Left renal cortex interstitium (tissue), 4 donors: ENCODE data around the gene CEP120. TPM values are rescaled to one million over a fixed set of nuclear protein-coding genes. Genes with fewer than 3 reads are reported as not detected.
"Not testable (repeated sequence)": the region's sequence is repeated elsewhere in the genome, so short reads cannot be mapped to it uniquely, and the experiment has no call there.

Experiments used
- DNase-seq, 4 donors: peaks; one replicate each; pipeline ENCODE4 v3.0.0-alpha.2; 2013; ENCODE audit warnings: low read depth in 4 of 4, low spot score in 2 of 4, missing footprints in 1 of 4
- polyA plus RNA-seq, 4 donors: library from polyadenylated mRNA; unstranded; fragments of 120-200 nt; gene quantifications; one replicate each; pipeline ENCODE4 v1.2.1, GENCODE V29; 2013; ENCODE audit not compliant: insufficient read length in 4 of 4

Gene CEP120
- polyA plus RNA-seq, 4 donors = 20.8 to 24.9 (median 22.0) TPM

- DNase-seq = no peak
These were observed 32.2 kb downstream of the CEP120 start for GRCh38 chr5:123391009-123391408.

- no peak for DNase-seq
These were observed 33.4 kb downstream of the CEP120 start for GRCh38 chr5:123389794-123390193.

- DNase-seq = no peak
These were observed 35.9 kb downstream of the CEP120 start for GRCh38 chr5:123387313-123387712.

- no peak for DNase-seq
These were observed 41.0 kb downstream of the CEP120 start for GRCh38 chr5:123382252-123382651.

GRCh38 chr5:123371575-123372179 lies 51.5 kb downstream of the CEP120 start:
- DNase-seq = no peak

GRCh38 chr5:123369371-123369968 lies 53.7 kb downstream of the CEP120 start:
- DNase-seq = no peak

GRCh38 chr5:123367739-123368138 lies 55.5 kb downstream of the CEP120 start:
- no peak for DNase-seq

GRCh38 chr5:123365156-123365555 lies 58.0 kb downstream of the CEP120 start:
- no peak for DNase-seq

- DNase-seq = no peak
These were observed 58.6 kb downstream of the CEP120 start for GRCh38 chr5:123364441-123365155.

GRCh38 chr5:123360910-123361309 lies 62.3 kb downstream of the CEP120 start:
- DNase-seq = no peak

GRCh38 chr5:123360201-123360571 lies 63.0 kb downstream of the CEP120 start:
- no peak for DNase-seq

GRCh38 chr5:123359454-123360200 lies 63.6 kb downstream of the CEP120 start:
- DNase-seq = no peak

- no peak for DNase-seq
These were observed 64.5 kb downstream of the CEP120 start for GRCh38 chr5:123358751-123359150.

GRCh38 chr5:123358304-123358703 lies 64.9 kb downstream of the CEP120 start:
- no peak for DNase-seq

GRCh38 chr5:123351820-123352219 lies 71.4 kb downstream of the CEP120 start:
- no peak for DNase-seq

GRCh38 chr5:123351240-123351639 lies 72.0 kb downstream of the CEP120 start:
- no peak for DNase-seq

GRCh38 chr5:123350742-123351141 lies 72.5 kb downstream of the CEP120 start:
- no peak for DNase-seq

- no peak for DNase-seq
These were observed 78.3 kb downstream of the CEP120 start for GRCh38 chr5:123344816-123345426.

GRCh38 chr5:123340928-123341327 lies 82.3 kb downstream of the CEP120 start:
- no peak for DNase-seq

GRCh38 chr5:123308377-123308776 lies 114.8 kb downstream of the CEP120 start:
- DNase-seq = not testable (repeated sequence)

- no peak for DNase-seq
These were observed 117.5 kb downstream of the CEP120 start for GRCh38 chr5:123305751-123306150.
